HTR-8/SVneo (cell line): ENCODE data around the gene DIP2C.
A peak's percentile ranks its signal among the peaks of the same experiment; 100 is the strongest.
"Not testable (repeated sequence)": the region's sequence is repeated elsewhere in the genome, so short reads cannot be mapped to it uniquely, and the experiment has no call there.

ENCODE experiments used
- DNase-seq: peaks from one replicate; pipeline ENCODE4 v3.0.0; 2011; ENCODE audit warnings: low spot score, mixed read lengths; ENCODE audit not compliant: insufficient read length
- FAIRE-seq: peaks from 2 replicates; lab custom pipeline; 2011; peaks lifted over from hg19 to GRCh38; lab: Jason Lieb, UNC

The DIP2C gene

GRCh38 chr10:603745-604144, 85.7 kb downstream of the DIP2C start:
- no peak for FAIRE-seq

DNA sequence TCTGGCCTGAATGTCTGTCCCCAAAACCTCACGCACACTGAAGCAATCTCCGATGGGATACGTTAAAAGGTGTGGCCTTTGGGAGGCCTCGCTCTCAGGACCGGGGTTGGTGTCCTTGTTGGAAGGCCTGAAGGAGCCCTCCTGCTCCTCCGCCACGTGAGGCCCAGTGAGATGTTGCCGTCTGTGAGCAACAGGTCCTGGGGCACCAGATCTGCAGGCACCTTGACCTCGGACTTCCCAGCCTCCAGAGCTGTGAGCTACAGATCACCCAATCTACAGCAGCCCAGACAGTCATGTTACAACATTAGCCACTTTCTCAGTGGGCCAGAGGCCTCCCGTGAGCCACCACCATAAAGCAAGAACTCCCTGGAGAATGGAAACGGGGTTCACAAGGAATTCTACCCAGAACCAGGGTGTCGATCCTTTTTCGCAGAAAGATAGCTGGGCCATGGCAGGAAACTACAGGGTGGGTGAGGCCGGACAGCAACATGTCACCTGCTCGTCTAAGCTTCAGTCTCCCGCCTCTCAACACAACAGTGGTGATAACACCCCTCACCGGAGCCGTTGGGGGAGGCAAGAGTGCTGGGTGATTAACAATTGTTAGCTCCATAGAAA, 87.0 kb downstream of the DIP2C start:
- DNase-seq (no peak), FAIRE-seq (no peak)

More at GRCh38 chr10:603745-604144, 85.7 kb downstream of the DIP2C start:
- no peak for DNase-seq

GRCh38 chr10:601660-601963, 87.9 kb downstream of the DIP2C start:
- FAIRE-seq (no peak), DNase-seq (no peak)

- FAIRE-seq: no peak
These were observed 88.4 kb downstream of the DIP2C start for GRCh38 chr10:600876-601659.

DNA sequence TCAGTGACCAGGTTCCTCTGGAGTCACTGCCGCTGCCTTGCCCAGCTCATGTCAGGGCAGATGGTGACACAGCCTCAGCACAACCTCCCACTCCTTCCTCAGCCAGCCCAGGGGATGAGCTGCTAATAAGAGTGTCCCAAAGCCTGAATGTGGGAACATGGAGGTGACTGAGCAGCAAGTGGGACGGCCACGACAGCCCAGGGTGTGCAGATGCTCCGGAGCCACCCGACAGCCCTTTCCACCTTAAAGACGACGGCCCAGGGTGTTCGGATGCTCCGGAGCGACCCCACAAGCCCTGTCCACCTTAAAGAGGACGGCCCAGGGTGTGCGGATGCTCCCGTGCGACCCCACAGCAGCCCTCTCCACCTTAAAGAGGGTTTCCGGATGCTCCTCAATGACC, 89.2 kb downstream of the DIP2C start:
- no peak for DNase-seq
- peak; percentile 38 for FAIRE-seq

More at GRCh38 chr10:600876-601659, 88.4 kb downstream of the DIP2C start:
- DNase-seq: no peak

DNA sequence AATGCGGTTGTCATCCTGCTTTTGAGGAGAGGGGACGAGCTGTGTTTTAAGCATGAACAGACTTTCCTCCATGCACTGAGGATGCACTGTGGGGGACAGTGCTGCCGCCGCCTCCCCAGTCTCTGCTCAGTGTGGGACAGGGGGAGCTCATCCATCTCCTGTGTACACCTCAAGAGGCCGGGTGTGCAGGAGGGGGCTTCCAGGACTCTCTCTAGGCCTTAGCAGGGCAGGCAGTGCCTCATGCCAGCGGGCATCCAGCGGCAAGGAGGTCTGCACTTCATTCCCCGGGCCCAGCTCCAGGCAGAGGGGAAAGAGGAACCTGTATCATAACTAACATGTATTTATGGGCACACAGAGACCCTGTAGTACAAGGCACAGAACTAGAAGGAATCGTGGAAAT, 89.7 kb downstream of the DIP2C start:
- no peak for FAIRE-seq

GRCh38 chr10:598415-599170, 90.9 kb downstream of the DIP2C start:
- DNase-seq (peak; percentile 69), FAIRE-seq (peak; percentile 28)

More for the DNA sequence above, 89.7 kb downstream of the DIP2C start:
- DNase-seq: no peak

DNA sequence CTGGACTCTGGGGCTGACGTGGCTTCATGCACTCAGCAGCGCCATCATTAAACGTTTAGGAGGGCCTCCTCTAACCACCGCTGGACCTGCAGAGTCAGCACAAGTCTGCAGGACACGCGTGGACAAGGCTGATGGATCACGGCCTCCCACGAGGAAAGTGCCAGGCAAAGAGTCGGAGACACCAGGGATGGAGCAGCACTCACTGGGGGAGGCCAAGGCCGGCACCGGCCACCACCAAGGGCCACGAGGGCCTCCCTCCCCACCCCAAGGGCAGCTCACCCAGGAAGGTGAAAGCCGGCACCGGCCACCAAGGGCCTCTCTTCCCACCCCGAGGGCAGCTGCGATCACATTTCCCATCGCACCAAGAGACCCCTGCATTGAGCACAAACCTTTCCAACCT, 91.5 kb downstream of the DIP2C start:
- FAIRE-seq: no peak
- DNase-seq: no peak

DNA sequence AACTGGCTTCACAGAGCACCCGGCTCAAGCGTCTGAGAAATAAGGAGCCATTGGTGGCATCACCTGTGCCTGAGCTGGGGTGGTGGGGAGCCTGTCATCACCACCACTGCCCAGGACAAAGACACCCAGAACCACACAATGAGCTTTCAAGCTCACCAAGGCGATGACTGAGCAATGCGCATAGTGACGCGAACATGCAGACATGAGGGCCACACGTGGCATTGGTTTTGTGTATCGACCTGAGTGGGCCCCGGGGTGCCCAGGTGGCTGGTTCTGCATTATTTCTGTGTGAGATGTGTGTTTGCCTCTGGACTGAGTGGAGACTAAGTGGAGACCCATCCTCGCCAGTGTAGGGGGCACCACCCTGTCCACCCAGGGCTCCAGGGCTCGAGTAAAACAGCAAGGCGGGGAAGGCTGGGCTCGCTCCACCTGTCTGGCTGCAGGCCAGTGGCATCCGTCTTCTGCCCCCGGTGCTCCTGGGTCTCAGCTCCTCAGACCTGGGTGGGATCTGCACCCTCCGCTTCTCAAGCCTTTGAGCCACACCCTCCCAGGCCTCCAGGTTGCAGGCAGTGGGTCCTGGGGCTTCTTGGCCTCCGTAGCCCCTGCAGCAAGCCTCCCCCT, 92.6 kb downstream of the DIP2C start:
- no peak for FAIRE-seq
- no peak for DNase-seq

GRCh38 chr10:596131-596530, 93.3 kb downstream of the DIP2C start:
- not testable (repeated sequence) for DNase-seq, FAIRE-seq

GRCh38 chr10:595473-595872, 94.0 kb downstream of the DIP2C start:
- DNase-seq (no peak), FAIRE-seq (no peak)

DNA sequence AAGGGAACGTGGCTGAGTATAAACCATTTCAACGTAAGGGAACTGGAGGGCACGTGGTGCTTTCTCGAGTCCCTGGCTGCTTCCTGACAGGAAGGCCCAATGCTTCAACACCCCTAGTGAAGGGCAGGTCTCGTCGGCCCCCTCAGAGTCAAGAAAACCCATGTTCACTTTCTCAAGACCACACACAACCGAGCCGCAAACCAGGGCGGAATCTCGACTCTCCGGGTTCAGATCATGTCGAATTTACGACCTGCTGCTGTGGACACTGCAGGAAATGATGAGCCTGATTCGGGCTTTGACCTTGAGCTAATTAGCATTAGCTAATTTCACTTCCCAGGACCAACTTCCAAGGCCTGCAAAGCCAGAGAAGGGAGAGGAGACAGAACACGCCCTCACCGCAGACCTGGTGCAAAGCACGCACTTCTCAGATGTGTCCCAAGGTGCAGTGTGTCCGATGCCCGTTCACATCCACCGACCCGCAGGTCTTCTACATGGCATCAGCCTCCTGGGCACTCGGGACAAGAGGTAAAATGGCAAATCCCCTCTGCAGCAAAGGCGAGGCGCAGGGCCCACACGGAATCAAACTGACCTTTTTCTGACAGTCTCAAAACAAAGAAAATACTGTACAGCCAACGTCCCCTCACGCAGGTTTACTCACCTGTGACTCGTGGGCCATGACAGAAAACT, 94.7 kb downstream of the DIP2C start:
- FAIRE-seq (no peak), DNase-seq (no peak)

GRCh38 chr10:593901-594457, 95.5 kb downstream of the DIP2C start:
- DNase-seq: no peak
- FAIRE-seq: peak; percentile 87

GRCh38 chr10:593421-593820, 96.0 kb downstream of the DIP2C start:
- no peak for DNase-seq
- FAIRE-seq: no peak

- FAIRE-seq (no peak), DNase-seq (no peak)
These were observed 96.5 kb downstream of the DIP2C start for GRCh38 chr10:593016-593415.

DNA sequence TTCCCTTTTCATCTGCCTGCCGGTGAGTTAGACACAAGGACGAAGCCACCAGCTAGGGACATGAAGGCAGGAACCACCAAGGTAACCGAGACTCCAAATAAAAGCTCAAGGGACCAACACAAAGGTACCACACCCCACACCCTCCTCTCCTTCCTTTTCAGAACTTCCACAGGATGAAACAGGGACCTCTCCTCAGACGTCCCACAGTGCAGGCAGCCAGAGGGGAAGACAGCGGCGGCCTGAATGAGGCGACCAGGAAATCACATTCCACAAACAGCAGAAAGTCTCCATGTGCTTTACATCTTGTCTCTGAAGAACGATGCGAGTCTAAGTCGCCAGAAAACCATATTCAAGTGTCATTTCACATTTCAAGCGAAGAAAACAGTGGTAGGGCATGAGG, 97.8 kb downstream of the DIP2C start:
- no peak for DNase-seq
- FAIRE-seq: no peak

DNA sequence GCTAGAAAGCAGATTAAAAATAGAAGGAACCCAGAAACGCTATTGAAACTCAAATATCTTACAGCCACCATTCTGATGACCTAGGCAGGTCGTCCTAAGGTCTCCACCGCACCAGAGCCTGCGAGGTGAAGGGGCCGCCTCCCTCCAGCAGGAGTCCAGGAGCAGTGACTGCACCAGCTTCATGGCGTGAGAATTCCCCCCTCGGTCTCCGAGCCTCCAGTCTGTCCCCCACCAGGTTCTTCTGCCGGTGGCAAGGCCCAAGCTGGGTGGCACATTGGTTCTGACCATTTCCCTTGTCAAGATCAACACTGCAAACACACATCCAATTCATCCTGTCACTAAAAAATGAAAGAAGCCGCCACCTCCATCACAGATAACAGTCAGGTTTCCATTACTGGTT, 98.7 kb downstream of the DIP2C start:
- FAIRE-seq: no peak

DNA sequence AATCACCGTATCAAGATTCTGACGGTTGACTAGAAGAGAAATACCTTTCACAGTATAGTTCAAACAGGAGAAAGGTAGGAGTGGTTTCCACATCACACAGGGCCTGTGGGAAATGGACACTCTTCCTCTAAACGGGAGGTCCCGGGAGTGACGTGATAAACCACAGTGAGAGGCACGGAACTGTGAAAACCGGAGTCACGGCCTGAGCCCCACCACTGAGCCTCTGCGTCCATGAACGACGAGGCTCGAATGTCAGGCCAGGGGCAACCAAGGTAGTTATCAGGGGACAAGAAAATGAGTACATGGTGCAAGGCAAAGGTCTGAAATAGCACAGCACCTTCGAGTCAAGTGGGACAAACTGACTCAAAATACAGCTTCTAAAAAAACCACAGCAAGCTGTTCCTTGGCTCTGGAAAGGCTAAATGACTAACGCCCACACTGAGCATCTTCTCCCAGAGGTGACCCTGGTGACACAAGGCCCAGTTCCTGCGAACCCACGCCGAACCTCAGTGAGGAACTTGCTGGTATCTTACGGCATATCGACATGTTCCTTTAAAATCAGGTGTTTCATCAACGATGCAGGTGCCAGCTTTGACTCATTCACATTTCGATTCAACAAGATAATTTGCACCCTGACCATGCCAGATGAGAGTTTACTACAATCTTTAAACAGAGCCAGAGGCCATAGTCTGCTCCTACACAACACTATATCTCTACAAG, 99.3 kb downstream of the DIP2C start:
- FAIRE-seq (no peak), DNase-seq (no peak)

More for the DNA sequence above, 98.7 kb downstream of the DIP2C start:
- DNase-seq: no peak
